Measurements from ENCODE around the gene XDH. TPM values are rescaled to one million over a fixed set of nuclear protein-coding genes. Genes with fewer than 3 reads are reported as not detected.

Gene XDH
- total RNA-seq, 2 donors from 2014 or later = not detected

GRCh38 chr2:31426096-31426495 lies 11.6 kb upstream of the XDH start:
- H3K27ac ChIP-seq = no peak overlapping the region
- no peaks in the 10 kb centered on the region for H3K9me3 ChIP-seq
- DNase-seq (ENCODE audit: low spot score) = no peak
- no peak overlapping the region for H3K4me3 ChIP-seq
- no peaks in the 10 kb centered on the region for H3K4me1 ChIP-seq
- H3K36me3 ChIP-seq = no peaks in the 10 kb centered on the region
- TF ChIP-seq CTCF (IDR thresholded peaks at IDR 0.05) = no peak
- no peaks in the 10 kb centered on the region for H3K27me3 ChIP-seq

- peaks cover 0 to 16% of the 10 kb centered on the region in 2 donors for H3K9me3 ChIP-seq
- no peak overlapping the region for H3K4me3 ChIP-seq
- TF ChIP-seq CTCF (IDR thresholded peaks at IDR 0.05) = no peak
- H3K36me3 ChIP-seq = no peaks in the 10 kb centered on the region
- no peak overlapping the region for H3K27ac ChIP-seq
- H3K27me3 ChIP-seq = no peaks in the 10 kb centered on the region
- DNase-seq (ENCODE audit: low spot score) = no peak
- H3K4me1 ChIP-seq = no peaks in the 10 kb centered on the region
Measured at GRCh38 chr2:31421634-31422033, 7.1 kb upstream of the XDH start.

GRCh38 chr2:31420936-31421335 lies 6.4 kb upstream of the XDH start:
- H3K4me3 ChIP-seq = no peak overlapping the region
- H3K9me3 ChIP-seq = peaks cover 0 to 16% of the 10 kb centered on the region in 2 donors
- DNase-seq (ENCODE audit: low spot score) = no peak
- no peaks in the 10 kb centered on the region for H3K27me3 ChIP-seq
- no peaks in the 10 kb centered on the region for H3K4me1 ChIP-seq
- H3K36me3 ChIP-seq = no peaks in the 10 kb centered on the region
- H3K27ac ChIP-seq = no peak overlapping the region
- no peak for TF ChIP-seq CTCF (IDR thresholded peaks at IDR 0.05)

- no peak for TF ChIP-seq CTCF (IDR thresholded peaks at IDR 0.05)
- Histone ChIP-seq H3K4me3 (no peak overlapping the region), H3K4me1 (no peaks in the 10 kb centered on the region), H3K36me3 (no peaks in the 10 kb centered on the region), H3K27me3 (no peaks in the 10 kb centered on the region), H3K9me3 (peaks cover 0 to 16% of the 10 kb centered on the region in 2 donors), H3K27ac (no peak overlapping the region)
- DNase-seq (ENCODE audit: low spot score) = no peak
Measured at GRCh38 chr2:31419386-31419785, 4.8 kb upstream of the XDH start.

GRCh38 chr2:31415421-31415820 lies 879 bp upstream of the XDH start:
- Histone ChIP-seq H3K9me3 (peaks cover 0 to 16% of the 10 kb centered on the region in 2 donors), H3K4me3 (no peak overlapping the region), H3K27ac (no peak overlapping the region), H3K27me3 (no peaks in the 10 kb centered on the region), H3K36me3 (no peaks in the 10 kb centered on the region), H3K4me1 (no peaks in the 10 kb centered on the region)
- TF ChIP-seq CTCF (IDR thresholded peaks at IDR 0.05) = no peak
- DNase-seq (ENCODE audit: low spot score) = no peak

- no peak for DNase-seq (ENCODE audit: low spot score)
- TF ChIP-seq CTCF (IDR thresholded peaks at IDR 0.05) = no peak
- H3K9me3 ChIP-seq = peaks cover 0 to 2% of the 10 kb centered on the region in 2 donors
- no peaks in the 10 kb centered on the region for H3K4me1 ChIP-seq
- no peak overlapping the region for H3K4me3 ChIP-seq
- no peaks in the 10 kb centered on the region for H3K36me3 ChIP-seq
- H3K27me3 ChIP-seq = no peaks in the 10 kb centered on the region
- no peak overlapping the region for H3K27ac ChIP-seq
Measured at GRCh38 chr2:31413862-31414550, 536 bp downstream of the XDH start.
